Stimulated activated CD4-positive, alpha-beta T cell treated with anti-CD3 and anti-CD28 coated beads, Interleukin-1b, Interleukin-23, amount 100 ng/mL, for 4 hours (primary cell): ENCODE data around the gene KIR2DL4.
"Not testable (repeated sequence)": the region's sequence is repeated elsewhere in the genome, so short reads cannot be mapped to it uniquely, and the experiment has no call there.

ENCODE experiments used
- DNase-seq, 2 donors: peaks; one replicate each; pipeline ENCODE4 v3.0.0-alpha.2; 2020; ENCODE audit warnings: low read depth in 2 of 2

KIR2DL4 gene

GRCh38 chr19:54803410-54803809 lies at the start of gene KIR2DL4:
Gene KIR2DL4 (plus strand): TSS chr19:54803610. CDS start chr19:54803652, 42 bp downstream.
- DNase-seq = no peak

- DNase-seq = not testable (repeated sequence)
Measured at GRCh38 chr19:54756204-54757110, 47.0 kb upstream of the KIR2DL4 start.

GRCh38 chr19:54758577-54758976 lies 44.8 kb upstream of the KIR2DL4 start:
- not testable (repeated sequence) for DNase-seq

- not testable (repeated sequence) for DNase-seq
Measured at GRCh38 chr19:54764219-54764618, 39.2 kb upstream of the KIR2DL4 start.

GRCh38 chr19:54766464-54766863 lies 36.9 kb upstream of the KIR2DL4 start:
- DNase-seq = not testable (repeated sequence)

- not testable (repeated sequence) for DNase-seq
Measured at GRCh38 chr19:54769646-54770045, 33.8 kb upstream of the KIR2DL4 start, which contains the start of gene KIR2DL1. Gene KIR2DL1 (plus strand): TSS chr19:54769793. CDS start chr19:54769851, 58 bp downstream.

GRCh38 chr19:54770511-54770910 lies 32.9 kb upstream of the KIR2DL4 start:
- not testable (repeated sequence) for DNase-seq

- not testable (repeated sequence) for DNase-seq
Measured at GRCh38 chr19:54771018-54771960, 32.1 kb upstream of the KIR2DL4 start.

GRCh38 chr19:54772666-54773065 lies 30.7 kb upstream of the KIR2DL4 start:
- DNase-seq = not testable (repeated sequence)

GRCh38 chr19:54775095-54775815 lies 28.2 kb upstream of the KIR2DL4 start:
- DNase-seq = not testable (repeated sequence)

- not testable (repeated sequence) for DNase-seq
Measured at GRCh38 chr19:54775830-54776229, 27.6 kb upstream of the KIR2DL4 start.

- not testable (repeated sequence) for DNase-seq
Measured at GRCh38 chr19:54777851-54778250, 25.6 kb upstream of the KIR2DL4 start.

GRCh38 chr19:54778896-54779295 lies 24.5 kb upstream of the KIR2DL4 start:
- DNase-seq = not testable (repeated sequence)

GRCh38 chr19:54782916-54783315 lies 20.5 kb upstream of the KIR2DL4 start:
- not testable (repeated sequence) for DNase-seq

- not testable (repeated sequence) for DNase-seq
Measured at GRCh38 chr19:54786091-54786723, 17.2 kb upstream of the KIR2DL4 start.

- DNase-seq = not testable (repeated sequence)
Measured at GRCh38 chr19:54788154-54788553, 15.3 kb upstream of the KIR2DL4 start.

- DNase-seq = no peak
Measured at GRCh38 chr19:54790711-54791110, 12.7 kb upstream of the KIR2DL4 start.

- no peak for DNase-seq
Measured at GRCh38 chr19:54791476-54791875, 11.9 kb upstream of the KIR2DL4 start.

- no peak for DNase-seq
Measured at GRCh38 chr19:54792814-54793213, 10.6 kb upstream of the KIR2DL4 start.

- DNase-seq = no peak
Measured at GRCh38 chr19:54795758-54796157, 7.7 kb upstream of the KIR2DL4 start.

- no peak for DNase-seq
Measured at GRCh38 chr19:54804101-54804500, 691 bp downstream of the KIR2DL4 start.
